OCI-LY1 (cell line): Measurements from ENCODE around the gene MACROD2.

Source experiments
- EZH2 ChIP-seq: fragments of 200-600 bp; sonication (generic), shearing (Covaris generic); IDR thresholded peaks from 2 replicates; pipeline ENCODE4 v1.8.0; 2017; ENCODE audit warnings: borderline replicate concordance, mixed run types, mild to moderate bottlenecking, antibody characterized with exemption, low read length, moderate library complexity, mixed read lengths
- TF ChIP-seq, protein P1 (sequence below): fragments of 200-600 bp; sonication (generic), shearing (Covaris generic); IDR thresholded peaks from 2 replicates; pipeline ENCODE4 v1.5.1; 2017; ENCODE audit warnings: mild to moderate bottlenecking, antibody characterized with exemption, low read length, moderate library complexity, mixed read lengths

DNA sequence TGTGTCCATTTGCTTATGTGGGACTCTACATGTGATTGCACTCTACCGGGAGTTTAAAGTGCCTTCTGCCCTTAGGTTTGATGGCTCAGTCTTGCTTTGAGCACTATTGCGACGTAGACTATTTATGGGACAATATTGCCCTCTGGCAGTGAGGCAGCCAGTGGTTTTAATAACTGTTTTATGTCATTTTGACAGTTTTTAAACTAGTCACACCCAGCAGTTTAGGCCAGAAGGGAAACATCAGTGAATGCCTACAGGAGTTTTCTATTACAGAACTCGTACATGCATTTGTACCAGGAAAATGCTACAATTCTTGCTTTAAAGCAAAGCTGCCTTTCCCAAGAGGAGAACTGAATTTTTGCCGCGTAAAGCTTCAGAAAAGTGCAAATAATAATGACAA is 1764.3 kb downstream of the MACROD2 start:
- TF ChIP-seq, protein P1, sequence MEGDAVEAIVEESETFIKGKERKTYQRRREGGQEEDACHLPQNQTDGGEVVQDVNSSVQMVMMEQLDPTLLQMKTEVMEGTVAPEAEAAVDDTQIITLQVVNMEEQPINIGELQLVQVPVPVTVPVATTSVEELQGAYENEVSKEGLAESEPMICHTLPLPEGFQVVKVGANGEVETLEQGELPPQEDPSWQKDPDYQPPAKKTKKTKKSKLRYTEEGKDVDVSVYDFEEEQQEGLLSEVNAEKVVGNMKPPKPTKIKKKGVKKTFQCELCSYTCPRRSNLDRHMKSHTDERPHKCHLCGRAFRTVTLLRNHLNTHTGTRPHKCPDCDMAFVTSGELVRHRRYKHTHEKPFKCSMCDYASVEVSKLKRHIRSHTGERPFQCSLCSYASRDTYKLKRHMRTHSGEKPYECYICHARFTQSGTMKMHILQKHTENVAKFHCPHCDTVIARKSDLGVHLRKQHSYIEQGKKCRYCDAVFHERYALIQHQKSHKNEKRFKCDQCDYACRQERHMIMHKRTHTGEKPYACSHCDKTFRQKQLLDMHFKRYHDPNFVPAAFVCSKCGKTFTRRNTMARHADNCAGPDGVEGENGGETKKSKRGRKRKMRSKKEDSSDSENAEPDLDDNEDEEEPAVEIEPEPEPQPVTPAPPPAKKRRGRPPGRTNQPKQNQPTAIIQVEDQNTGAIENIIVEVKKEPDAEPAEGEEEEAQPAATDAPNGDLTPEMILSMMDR: no peak
- TF ChIP-seq EZH2: no peak
